CD8-positive, alpha-beta memory T cell (primary cell): ENCODE results near the gene TCP1. TPM values are rescaled to one million over a fixed set of nuclear protein-coding genes. Genes with fewer than 3 reads are reported as not detected.
A peak's percentile ranks its signal among the peaks of the same experiment; 100 is the strongest.

ENCODE experiments used
- CTCF ChIA-PET: fragments of 350-600 bp; sonication (Branson Sonifier 250); formaldehyde crosslinking; loops from one replicate; lab custom pipeline; 2021; ENCODE audit warnings: antibody characterized with exemption; lab: Charles Lee
- POLR2A ChIA-PET: fragments of 350-600 bp; sonication (Branson Sonifier 250); formaldehyde crosslinking; loops from one replicate; lab custom pipeline; 2021; ENCODE audit warnings: antibody characterized with exemption; lab: Charles Lee
- DNase-seq, 5 donors: peaks; one replicate each; pipeline versions ENCODE4 v3.0.0 to v3.0.0-alpha.2; 2020 to 2022; ENCODE audit warnings: mixed read lengths in 1 of 5
- H3K27ac ChIP-seq: one replicate; pipeline ENCODE4 v1.7.0; 2013; ENCODE audit warnings: low read depth, mild to moderate bottlenecking, low read length, moderate library complexity
- H3K27me3 ChIP-seq: 2 replicates; pipeline ENCODE4 v1.7.0; 2013; ENCODE audit warnings: low read length, mild to moderate bottlenecking; ENCODE audit not compliant: insufficient read depth, poor library complexity, severe bottlenecking
- H3K36me3 ChIP-seq: 2 replicates; pipeline ENCODE4 v1.7.0; 2013; ENCODE audit warnings: mild to moderate bottlenecking, low read length, moderate library complexity; ENCODE audit not compliant: insufficient read depth
- H3K4me1 ChIP-seq: 2 replicates; pipeline ENCODE4 v1.7.0; 2013; ENCODE audit warnings: mild to moderate bottlenecking, low read length, moderate library complexity; ENCODE audit not compliant: insufficient read depth
- H3K4me3 ChIP-seq: 2 replicates; pipeline ENCODE4 v1.7.0; 2013; ENCODE audit warnings: mild to moderate bottlenecking, low read length
- H3K9me3 ChIP-seq: 2 replicates; pipeline ENCODE4 v1.7.0; 2013; ENCODE audit warnings: mild to moderate bottlenecking, low read length
- H3K27ac Mint-ChIP-seq, 8 donors: one replicate each; pipeline ENCODE4 v1.8.0; 2020 to 2021; ENCODE audit warnings: mixed read lengths in 8 of 8, mild to moderate bottlenecking in 6 of 8, inconsistent platforms in 3 of 8, moderate library complexity in 3 of 8
- H3K27me3 Mint-ChIP-seq, 2 donors: one replicate each; pipeline ENCODE4 v1.8.0; 2020 to 2021; ENCODE audit warnings: mixed read lengths in 2 of 2, mild to moderate bottlenecking in 1 of 2, moderate library complexity in 1 of 2
- H3K36me3 Mint-ChIP-seq, 3 donors: one replicate each; pipeline ENCODE4 v1.8.0; 2020 to 2021; ENCODE audit warnings: mixed read lengths in 3 of 3, inconsistent platforms in 1 of 3, mild to moderate bottlenecking in 1 of 3
- H3K4me1 Mint-ChIP-seq, 3 donors: one replicate each; pipeline ENCODE4 v1.8.0; 2020 to 2021; ENCODE audit warnings: mixed read lengths in 3 of 3, inconsistent platforms in 1 of 3, mild to moderate bottlenecking in 1 of 3
- H3K4me3 Mint-ChIP-seq, 7 donors: one replicate each; pipeline ENCODE4 v1.8.0; 2020 to 2021; ENCODE audit warnings: mixed read lengths in 7 of 7, mild to moderate bottlenecking in 6 of 7, moderate library complexity in 4 of 7, inconsistent platforms in 2 of 7
- H3K9me3 Mint-ChIP-seq, 5 donors: one replicate each; pipeline ENCODE4 v1.8.0; 2020 to 2022; ENCODE audit warnings: mixed read lengths in 5 of 5, mild to moderate bottlenecking in 3 of 5, moderate library complexity in 2 of 5, inconsistent platforms in 1 of 5
- polyA plus RNA-seq: library from polyadenylated mRNA; unstranded; fragments of 300-500 nt; fragmentation: Illumina TruSeq; gene quantifications from one replicate; pipeline ENCODE4 v1.2.3, GENCODE V29; 2021
- total RNA-seq, 2 experiments: library from RNA; stranded (reverse); gene quantifications; one replicate each; pipeline ENCODE4 v1.2.3, GENCODE V29; 2021

TCP1 gene
- total RNA-seq: 100 to 1,000 TPM; 589 to 617 TPM
- 98.2 TPM for polyA plus RNA-seq

DNA sequence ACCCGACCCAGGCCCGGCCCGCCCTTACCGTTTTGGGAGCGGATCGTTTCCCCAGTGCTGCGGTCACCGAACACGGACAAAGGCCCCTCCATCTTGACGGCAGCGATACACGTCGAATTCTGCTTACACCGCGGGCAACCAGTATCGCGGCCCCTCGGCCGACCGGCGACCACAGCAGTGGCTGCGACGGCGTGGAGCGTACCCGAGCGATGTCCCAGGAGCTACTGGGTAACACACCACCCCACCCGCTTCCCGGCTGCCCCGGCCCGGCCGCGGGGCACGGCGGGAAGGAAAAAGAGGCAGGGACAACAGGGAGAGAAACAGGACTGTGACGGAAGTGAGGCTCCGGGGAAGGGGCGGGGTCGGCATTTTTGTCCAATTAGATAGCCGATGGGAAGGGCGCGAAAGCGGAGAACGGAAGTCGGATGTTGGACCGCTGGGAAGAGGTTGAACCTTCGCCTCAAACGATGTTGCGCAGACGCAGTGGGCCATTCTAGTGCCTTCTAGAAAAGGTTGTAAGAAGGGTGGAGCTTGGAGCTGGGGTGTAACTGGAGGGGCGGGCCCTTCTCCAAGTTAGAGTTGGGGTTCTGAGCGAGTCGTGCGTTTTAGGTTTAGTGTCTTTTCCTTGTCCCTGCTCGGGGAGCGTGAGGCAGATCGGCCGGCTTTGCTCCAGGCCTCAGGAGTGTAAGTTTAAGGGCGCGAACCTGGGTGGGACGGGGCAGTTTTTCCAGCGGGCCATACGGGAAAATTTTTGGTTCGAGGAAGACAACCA lies at the start of gene TCP1:
TCP1 (minus strand) TSS at position 226 of the 772 bp plus-strand sequence; CDS start at position 92, 134 bp downstream.
- H3K27ac Mint-ChIP-seq: peak within 1 kb of the TSS; percentile 94 to 99 (median 98)
- peak within 1 kb of the TSS; percentile 95 for H3K27ac ChIP-seq
- DNase-seq: peak; percentile 98 to 99 (median 99)
- H3K4me1 Mint-ChIP-seq: peaks cover 57 to 77% (median 68%) of the 10 kb centered on the region in 3 donors
- H3K9me3 ChIP-seq: no peaks in the 10 kb centered on the region
- H3K4me1 ChIP-seq: peaks cover 50% of the 10 kb centered on the region
- H3K9me3 Mint-ChIP-seq: no peaks in the 10 kb centered on the region
- H3K36me3 ChIP-seq: peaks cover 44% of the 10 kb centered on the region
- H3K4me3 Mint-ChIP-seq: peak within 1 kb of the TSS; percentile 93 to 100 (median 98)
- peak within 1 kb of the TSS; percentile 97 for H3K4me3 ChIP-seq
- peaks cover 0 to 76% (median 16%) of the 10 kb centered on the region in 3 donors for H3K36me3 Mint-ChIP-seq
- CTCF ChIA-PET: interaction anchor here (0.9 to 2.4 kb wide), 9 partner anchors 20 to 298 kb away, joined by 3 to 12 read pairs (median 4); partner anchors contain the start of genes ACAT2 and WTAP
- POLR2A ChIA-PET: interaction anchor here (0.7 to 4.5 kb wide), 12 partner anchors 9 to 674 kb away, joined by 3 to 84 read pairs (median 4); partner anchors contain the start of genes ACAT2, SOD2 and WTAP
- H3K27me3 ChIP-seq: no peaks in the 10 kb centered on the region
- H3K27me3 Mint-ChIP-seq: peaks cover 0 to 3% of the 10 kb centered on the region in 2 donors

DNA sequence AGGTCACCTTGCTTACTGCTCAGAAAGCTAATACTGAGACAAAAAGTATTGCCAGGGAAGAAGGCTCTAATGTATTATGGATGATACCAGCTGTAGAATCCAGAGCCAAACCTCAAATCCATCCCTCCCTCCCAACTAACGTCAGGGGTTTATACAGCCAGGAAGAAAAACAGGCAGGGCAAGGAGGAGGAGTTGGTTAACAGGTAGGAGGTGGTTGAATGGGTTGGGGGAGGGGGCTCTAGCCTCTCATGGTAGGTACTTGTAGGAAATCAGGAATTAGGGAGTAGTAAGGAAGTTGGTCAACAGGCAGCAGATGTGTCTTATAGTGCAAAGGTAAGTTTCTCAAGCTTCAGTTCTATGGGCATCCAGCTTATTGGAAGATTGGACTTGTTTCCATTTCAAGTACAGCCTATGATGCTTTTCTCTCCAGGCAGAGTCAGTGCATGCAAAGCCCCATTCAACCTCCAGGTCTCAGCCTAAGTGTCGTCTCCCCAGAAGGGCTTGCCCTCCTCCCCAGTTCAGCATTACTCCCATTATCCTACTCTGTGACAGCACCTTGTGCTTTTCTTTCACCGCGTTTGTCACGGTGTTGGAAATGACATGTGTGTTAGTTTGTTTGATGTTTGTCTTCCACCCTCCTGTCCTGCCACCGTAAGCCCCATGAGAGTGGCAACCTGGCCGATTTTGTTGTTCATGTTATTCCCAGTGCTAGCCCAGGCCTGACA lies 48.8 kb upstream of the TCP1 start:
- H3K36me3 Mint-ChIP-seq: no peaks in the 10 kb centered on the region
- POLR2A ChIA-PET: no interaction called here
- H3K4me1 Mint-ChIP-seq: peaks cover 0 to 16% (median 6%) of the 10 kb centered on the region in 3 donors
- Histone ChIP-seq H3K4me1 (peaks cover 15% of the 10 kb centered on the region), H3K27ac (no peak overlapping the region), H3K27me3 (no peaks in the 10 kb centered on the region), H3K4me3 (no peak overlapping the region), H3K36me3 (no peaks in the 10 kb centered on the region), H3K9me3 (no peaks in the 10 kb centered on the region)
- DNase-seq: no peak
- H3K27ac Mint-ChIP-seq: no peak overlapping the region
- H3K9me3 Mint-ChIP-seq: no peaks in the 10 kb centered on the region
- H3K4me3 Mint-ChIP-seq: no peak overlapping the region
- CTCF ChIA-PET: no interaction called here
- H3K27me3 Mint-ChIP-seq: peaks cover 5 to 29% of the 10 kb centered on the region in 2 donors

DNA sequence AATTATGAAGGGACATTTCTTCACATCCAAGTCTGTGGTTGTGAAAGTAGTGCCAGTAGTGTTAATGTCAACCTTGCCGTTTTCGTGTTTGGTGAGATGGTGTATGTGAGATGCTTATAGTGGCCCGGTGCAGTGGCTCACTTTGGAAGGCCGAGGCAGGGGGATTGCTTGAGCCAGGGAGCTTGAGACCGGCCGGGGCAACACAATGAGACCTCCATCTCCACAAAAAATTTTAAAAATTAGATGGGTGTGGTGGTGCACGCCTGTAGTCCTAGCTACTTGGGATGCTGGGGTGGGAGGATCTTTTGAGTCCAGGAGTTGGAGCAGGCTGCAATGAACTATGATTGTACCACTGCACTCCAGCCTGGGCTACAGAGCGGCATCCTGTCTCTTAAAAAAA lies 48.1 kb upstream of the TCP1 start:
- Mint-ChIP-seq H3K27ac (peak overlapping the region in 1 of 8 donors; percentile 11), H3K4me1 (peaks cover 0 to 19% (median 6%) of the 10 kb centered on the region in 3 donors), H3K9me3 (no peaks in the 10 kb centered on the region), H3K4me3 (no peak overlapping the region), H3K27me3 (peaks cover 5 to 29% of the 10 kb centered on the region in 2 donors), H3K36me3 (no peaks in the 10 kb centered on the region)
- no peak overlapping the region for H3K4me3 ChIP-seq
- POLR2A ChIA-PET: no interaction called here
- DNase-seq: no peak
- no peaks in the 10 kb centered on the region for H3K36me3 ChIP-seq
- CTCF ChIA-PET: no interaction called here
- H3K27me3 ChIP-seq: no peaks in the 10 kb centered on the region
- H3K27ac ChIP-seq: no peak overlapping the region
- peaks cover 17% of the 10 kb centered on the region for H3K4me1 ChIP-seq
- H3K9me3 ChIP-seq: no peaks in the 10 kb centered on the region

DNA sequence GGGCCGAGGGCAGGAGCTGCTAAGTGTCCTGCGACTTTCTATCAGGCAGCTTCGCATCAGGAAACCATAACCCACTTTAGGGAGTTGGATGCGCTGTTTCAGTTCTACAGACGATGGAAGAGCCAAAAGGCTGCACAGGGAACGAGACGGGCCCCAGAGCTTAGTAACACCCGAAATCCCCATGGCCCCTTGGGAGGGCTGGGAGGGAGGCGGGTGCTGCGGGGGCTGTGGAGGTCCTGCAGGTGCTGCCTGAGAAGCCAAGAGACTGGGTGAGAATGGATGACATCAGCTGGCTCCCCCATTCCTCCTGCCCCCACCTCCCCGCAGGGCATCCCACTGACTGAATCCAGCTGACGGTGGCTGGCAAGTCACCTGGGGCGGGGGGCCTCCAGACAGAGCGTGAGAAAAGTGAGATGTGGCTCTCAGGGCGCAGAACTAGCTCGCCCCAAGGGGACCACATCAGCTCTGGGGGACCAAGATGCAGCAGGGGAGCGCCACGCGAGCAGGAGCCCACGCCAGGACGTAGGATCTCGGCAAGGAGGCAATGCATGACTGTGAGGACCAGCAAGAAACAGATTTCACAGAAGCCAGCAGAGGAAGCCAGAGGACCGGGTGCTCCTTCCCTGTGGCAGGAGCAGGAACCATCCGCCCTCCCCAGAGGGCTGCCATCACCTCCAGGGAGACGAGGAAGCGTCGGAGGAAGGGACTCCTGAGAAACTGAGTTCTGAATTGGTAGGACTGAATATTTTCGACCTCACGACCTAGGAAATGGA lies 47.5 kb upstream of the TCP1 start:
- DNase-seq: no peak
- no peak overlapping the region for H3K4me3 Mint-ChIP-seq
- ChIA-PET CTCF (no interaction called here), POLR2A (no interaction called here)
- Histone ChIP-seq H3K9me3 (no peaks in the 10 kb centered on the region), H3K36me3 (no peaks in the 10 kb centered on the region), H3K27ac (no peak overlapping the region), H3K27me3 (no peaks in the 10 kb centered on the region), H3K4me1 (peaks cover 17% of the 10 kb centered on the region), H3K4me3 (no peak overlapping the region)
- peaks cover 0 to 19% (median 6%) of the 10 kb centered on the region in 3 donors for H3K4me1 Mint-ChIP-seq
- H3K27ac Mint-ChIP-seq: no peak overlapping the region
- H3K27me3 Mint-ChIP-seq: peaks cover 5 to 27% of the 10 kb centered on the region in 2 donors
- no peaks in the 10 kb centered on the region for H3K36me3 Mint-ChIP-seq
- no peaks in the 10 kb centered on the region for H3K9me3 Mint-ChIP-seq

DNA sequence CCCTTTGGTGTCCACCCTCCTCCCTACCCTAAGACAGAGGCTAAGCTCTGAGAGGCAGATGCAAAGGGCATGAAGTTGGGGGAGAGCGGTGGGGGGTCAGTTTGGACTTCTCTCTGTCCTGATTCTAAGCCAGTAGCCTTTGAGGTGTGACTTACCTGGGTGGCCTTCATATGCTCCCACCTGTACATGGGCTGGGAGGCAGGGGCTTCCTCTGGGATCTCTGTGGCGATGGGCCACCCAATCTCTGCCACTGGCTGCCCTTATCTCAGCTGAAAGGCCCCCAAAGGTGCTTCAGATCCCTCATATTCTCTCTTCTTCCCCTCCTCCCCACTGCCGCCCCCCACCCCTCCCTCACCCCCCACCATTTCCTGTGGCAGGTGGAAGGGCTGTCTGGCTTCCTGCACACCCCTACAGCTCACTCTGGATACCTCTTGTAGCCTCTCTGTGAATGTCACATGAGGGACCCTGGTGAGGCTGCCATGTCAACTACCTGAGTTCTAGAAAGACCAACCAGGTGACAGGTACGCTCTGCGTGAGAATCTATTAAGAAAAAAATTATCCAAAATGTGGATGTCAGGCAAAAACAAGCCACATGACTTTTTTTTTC lies 44.7 kb upstream of the TCP1 start:
- no peaks in the 10 kb centered on the region for H3K9me3 Mint-ChIP-seq
- no peak overlapping the region for H3K4me3 Mint-ChIP-seq
- H3K27me3 ChIP-seq: no peaks in the 10 kb centered on the region
- no peak overlapping the region for H3K4me3 ChIP-seq
- peaks cover 0 to 22% (median 6%) of the 10 kb centered on the region in 3 donors for H3K4me1 Mint-ChIP-seq
- H3K4me1 ChIP-seq: peaks cover 17% of the 10 kb centered on the region
- ChIA-PET CTCF (no interaction called here), POLR2A (no interaction called here)
- H3K9me3 ChIP-seq: no peaks in the 10 kb centered on the region
- no peaks in the 10 kb centered on the region for H3K36me3 Mint-ChIP-seq
- peaks cover 5 to 10% of the 10 kb centered on the region in 2 donors for H3K27me3 Mint-ChIP-seq
- H3K27ac ChIP-seq: no peak overlapping the region
- H3K27ac Mint-ChIP-seq: peak overlapping the region in 1 of 8 donors; percentile 70
- DNase-seq: no peak
- H3K36me3 ChIP-seq: no peaks in the 10 kb centered on the region

DNA sequence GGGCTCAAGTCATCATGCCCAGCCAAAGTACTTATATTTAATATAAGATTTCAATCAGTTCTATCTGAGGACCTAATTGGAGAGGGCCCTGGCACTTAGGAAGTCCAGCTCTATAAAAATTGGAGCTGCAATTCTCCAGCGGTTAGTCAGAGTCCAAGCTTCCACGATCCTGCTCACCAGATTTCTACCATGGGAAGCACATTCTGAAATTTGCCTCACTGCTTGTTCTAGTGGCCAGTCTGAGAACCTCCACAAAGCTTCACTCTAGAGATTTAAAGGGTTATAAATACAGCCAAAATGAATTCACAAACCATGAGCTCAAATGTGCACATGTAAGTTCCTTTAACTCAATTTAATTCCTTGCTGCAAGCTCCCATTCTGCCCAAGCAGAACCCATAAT lies 44.2 kb upstream of the TCP1 start:
- ChIA-PET CTCF (interaction anchor here (0.9 kb wide), 1 partner anchor 13 kb away, joined by 3 read pairs; no protein-coding TSS in a partner anchor), POLR2A (no interaction called here)
- H3K36me3 ChIP-seq: no peaks in the 10 kb centered on the region
- Mint-ChIP-seq H3K4me3 (no peak overlapping the region), H3K9me3 (no peaks in the 10 kb centered on the region), H3K27me3 (peaks cover 5 to 10% of the 10 kb centered on the region in 2 donors), H3K4me1 (peaks cover 0 to 22% (median 6%) of the 10 kb centered on the region in 3 donors), H3K36me3 (no peaks in the 10 kb centered on the region), H3K27ac (no peak overlapping the region)
- H3K9me3 ChIP-seq: no peaks in the 10 kb centered on the region
- H3K27me3 ChIP-seq: no peaks in the 10 kb centered on the region
- no peak for DNase-seq
- no peak overlapping the region for H3K27ac ChIP-seq
- no peak overlapping the region for H3K4me3 ChIP-seq
- H3K4me1 ChIP-seq: peaks cover 17% of the 10 kb centered on the region

DNA sequence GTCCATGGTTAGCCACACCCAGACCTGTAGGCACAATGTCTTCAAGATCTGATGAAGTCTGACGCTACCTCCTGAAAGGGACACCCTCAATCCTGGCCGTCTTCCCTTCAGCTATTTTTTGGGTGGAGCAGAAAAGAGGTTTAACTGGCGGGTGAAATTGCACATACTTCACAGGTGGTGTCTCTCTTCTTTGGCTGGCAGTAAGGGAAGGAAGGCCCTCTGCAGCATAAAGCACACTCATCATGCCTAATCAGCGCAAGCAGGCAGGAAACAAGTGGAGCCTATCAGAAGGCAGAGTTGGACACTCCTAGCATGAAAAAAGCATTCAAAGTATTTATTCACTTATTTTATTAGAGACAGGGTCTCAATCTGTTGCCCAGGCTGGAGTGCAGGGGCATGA lies 43.5 kb upstream of the TCP1 start:
- Mint-ChIP-seq H3K27me3 (peaks cover 5 to 7% of the 10 kb centered on the region in 2 donors), H3K4me1 (peaks cover 0 to 22% (median 6%) of the 10 kb centered on the region in 3 donors), H3K9me3 (no peaks in the 10 kb centered on the region), H3K27ac (no peak overlapping the region), H3K4me3 (no peak overlapping the region), H3K36me3 (no peaks in the 10 kb centered on the region)
- CTCF ChIA-PET: interaction anchor here (0.9 kb wide), 1 partner anchor 13 kb away, joined by 3 read pairs; no protein-coding TSS in a partner anchor
- Histone ChIP-seq H3K27me3 (no peaks in the 10 kb centered on the region), H3K27ac (no peak overlapping the region), H3K4me1 (peaks cover 17% of the 10 kb centered on the region), H3K4me3 (no peak overlapping the region), H3K9me3 (no peaks in the 10 kb centered on the region), H3K36me3 (no peaks in the 10 kb centered on the region)
- POLR2A ChIA-PET: no interaction called here
- DNase-seq: no peak
